GM18909 (cell line): ENCODE data around the gene UBA7.
"Not testable (repeated sequence)": the region's sequence is repeated elsewhere in the genome, so short reads cannot be mapped to it uniquely, and the experiment has no call there.

Source experiments
- ATAC-seq: cut with Tn5 transposase; IDR thresholded peaks from one replicate; pipeline ENCODE4 v1.9.1; 2021; ENCODE audit warnings: mild to moderate bottlenecking; ENCODE audit not compliant: unreplicated experiment, poor library complexity

UBA7 gene

GRCh38 chr3:49787182-49787464, 26.6 kb downstream of the UBA7 start:
- peak; percentile 2 for ATAC-seq

GRCh38 chr3:49786357-49787181, 27.2 kb downstream of the UBA7 start, which contains the start of gene IP6K1:
Gene IP6K1 (minus strand): TSS chr3:49786542. CDS start chr3:49748040, 38,502 bp downstream.
- ATAC-seq, result peak; percentile 97

- peak; percentile 55 for ATAC-seq
These were observed 28.0 kb downstream of the UBA7 start for GRCh38 chr3:49785565-49786356.

GRCh38 chr3:49782277-49782676, 31.5 kb downstream of the UBA7 start:
- ATAC-seq, result not testable (repeated sequence)

GRCh38 chr3:49781415-49782199, 32.1 kb downstream of the UBA7 start:
- no peak for ATAC-seq

GRCh38 chr3:49780975-49781365, 32.8 kb downstream of the UBA7 start:
- not testable (repeated sequence) for ATAC-seq

- ATAC-seq, result no peak
These were observed 33.4 kb downstream of the UBA7 start for GRCh38 chr3:49780080-49780974.

GRCh38 chr3:49779358-49780079, 34.2 kb downstream of the UBA7 start:
- no peak for ATAC-seq

- ATAC-seq, result not testable (repeated sequence)
These were observed 37.7 kb downstream of the UBA7 start for GRCh38 chr3:49776101-49776500.

- ATAC-seq, result no peak
These were observed 38.2 kb downstream of the UBA7 start for GRCh38 chr3:49775538-49775937.

- no peak for ATAC-seq
These were observed 41.0 kb downstream of the UBA7 start for GRCh38 chr3:49772703-49773102.

- no peak for ATAC-seq
These were observed 42.3 kb downstream of the UBA7 start for GRCh38 chr3:49771340-49771938.

GRCh38 chr3:49769926-49770325, 43.8 kb downstream of the UBA7 start:
- no peak for ATAC-seq

GRCh38 chr3:49769286-49769915, 44.4 kb downstream of the UBA7 start:
- ATAC-seq, result no peak

- no peak for ATAC-seq
These were observed 49.8 kb downstream of the UBA7 start for GRCh38 chr3:49763981-49764380.

GRCh38 chr3:49761661-49762060, 52.1 kb downstream of the UBA7 start:
- ATAC-seq, result no peak

- no peak for ATAC-seq
These were observed 54.5 kb downstream of the UBA7 start for GRCh38 chr3:49759226-49759625.

- no peak for ATAC-seq
These were observed 56.6 kb downstream of the UBA7 start for GRCh38 chr3:49757197-49757596.
